ENCODE data around the gene GPC6.

The GPC6 gene

GRCh38 chr13:93499991-93500390, 273.4 kb downstream of the GPC6 start:
- no peak for DNase-seq (ENCODE audit: low read depth)

- no peak for DNase-seq (ENCODE audit: low read depth)
Observed at GRCh38 chr13:93502071-93502470, 275.5 kb downstream of the GPC6 start.

- no peak for DNase-seq (ENCODE audit: low read depth)
Observed at GRCh38 chr13:93502987-93503615, 276.5 kb downstream of the GPC6 start.

- no peak for DNase-seq (ENCODE audit: low read depth)
Observed at GRCh38 chr13:93505104-93505952, 278.7 kb downstream of the GPC6 start.

- no peak for DNase-seq (ENCODE audit: low read depth)
Observed at GRCh38 chr13:93511011-93511410, 284.4 kb downstream of the GPC6 start.

- no peak for DNase-seq (ENCODE audit: low read depth)
Observed at GRCh38 chr13:93515267-93515666, 288.7 kb downstream of the GPC6 start.

GRCh38 chr13:93517658-93518057, 291.1 kb downstream of the GPC6 start:
- DNase-seq (ENCODE audit: low read depth), result no peak

GRCh38 chr13:93521307-93521706, 294.7 kb downstream of the GPC6 start:
- DNase-seq (ENCODE audit: low read depth), result no peak

- peak; percentile 31 for DNase-seq (ENCODE audit: low read depth)
Observed at GRCh38 chr13:93522501-93522900, 295.9 kb downstream of the GPC6 start.

GRCh38 chr13:93525087-93525486, 298.5 kb downstream of the GPC6 start:
- DNase-seq (ENCODE audit: low read depth), result no peak

- no peak for DNase-seq (ENCODE audit: low read depth)
Observed at GRCh38 chr13:93527748-93528297, 301.2 kb downstream of the GPC6 start.

GRCh38 chr13:93529961-93530360, 303.4 kb downstream of the GPC6 start:
- no peak for DNase-seq (ENCODE audit: low read depth)

GRCh38 chr13:93534181-93534700, 307.6 kb downstream of the GPC6 start:
- DNase-seq (ENCODE audit: low read depth), result no peak

- peak; percentile 33 for DNase-seq (ENCODE audit: low read depth)
Observed at GRCh38 chr13:93535251-93535650, 308.6 kb downstream of the GPC6 start.

GRCh38 chr13:93539914-93540313, 313.3 kb downstream of the GPC6 start:
- DNase-seq (ENCODE audit: low read depth), result no peak

GRCh38 chr13:93547886-93548285, 321.3 kb downstream of the GPC6 start:
- DNase-seq (ENCODE audit: low read depth), result no peak

GRCh38 chr13:93549326-93550005, 322.9 kb downstream of the GPC6 start:
- DNase-seq (ENCODE audit: low read depth), result no peak

GRCh38 chr13:93550236-93550635, 323.6 kb downstream of the GPC6 start:
- DNase-seq (ENCODE audit: low read depth), result no peak

GRCh38 chr13:93552596-93552995, 326.0 kb downstream of the GPC6 start:
- no peak for DNase-seq (ENCODE audit: low read depth)

GRCh38 chr13:93554514-93554913, 327.9 kb downstream of the GPC6 start:
- no peak for DNase-seq (ENCODE audit: low read depth)

- no peak for DNase-seq (ENCODE audit: low read depth)
Observed at GRCh38 chr13:93558637-93559036, 332.0 kb downstream of the GPC6 start.

GRCh38 chr13:93559718-93560117, 333.1 kb downstream of the GPC6 start:
- no peak for DNase-seq (ENCODE audit: low read depth)
